Neural cell (in vitro differentiated cells): ENCODE results near the gene MAGI1.

Experiments
- EZH2 ChIP-seq: fragments of 200-600, 300-800 bp; shearing (Covaris generic), sonication (generic); IDR thresholded peaks from 2 replicates; pipeline ENCODE4 v1.6.1; 2014; ENCODE audit warnings: antibody characterized with exemption, low read length, borderline replicate concordance, mild to moderate bottlenecking; ENCODE audit not compliant: insufficient read depth, poor library complexity, severe bottlenecking
- POLR2AphosphoS5 ChIP-seq: IDR thresholded peaks from 2 replicates; pipeline ENCODE4 v1.6.1; 2012
- TF ChIP-seq, protein P1 (sequence below): fragments of 450-650 bp; IDR thresholded peaks from 2 replicates; pipeline ENCODE4 v1.5.1; 2014; ENCODE audit warnings: antibody characterized with exemption, mild to moderate bottlenecking, moderate library complexity; ENCODE audit not compliant: poor library complexity, severe bottlenecking

DNA sequence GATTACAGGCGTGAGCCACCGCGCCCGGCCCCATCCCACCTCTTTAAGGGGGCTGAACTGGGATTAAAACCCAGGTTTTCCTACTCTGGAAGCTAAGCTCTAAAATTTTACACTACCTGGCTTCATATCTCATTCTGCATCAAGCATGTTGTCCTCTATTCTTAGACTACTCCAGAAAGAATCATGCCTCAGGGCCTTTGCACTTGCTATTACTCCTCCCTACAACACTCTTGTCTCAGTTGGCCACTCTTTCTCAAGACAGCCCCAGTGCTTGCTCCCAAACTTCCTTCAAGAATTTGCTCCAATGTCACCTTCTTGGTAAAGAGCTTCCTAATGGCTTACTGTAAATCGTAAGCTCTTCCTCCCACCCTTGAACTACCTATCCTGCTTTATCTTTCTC, 521.7 kb downstream of the MAGI1 start:
- TF ChIP-seq EZH2 (no peak), POLR2AphosphoS5 (no peak)
- TF ChIP-seq, protein P1, sequence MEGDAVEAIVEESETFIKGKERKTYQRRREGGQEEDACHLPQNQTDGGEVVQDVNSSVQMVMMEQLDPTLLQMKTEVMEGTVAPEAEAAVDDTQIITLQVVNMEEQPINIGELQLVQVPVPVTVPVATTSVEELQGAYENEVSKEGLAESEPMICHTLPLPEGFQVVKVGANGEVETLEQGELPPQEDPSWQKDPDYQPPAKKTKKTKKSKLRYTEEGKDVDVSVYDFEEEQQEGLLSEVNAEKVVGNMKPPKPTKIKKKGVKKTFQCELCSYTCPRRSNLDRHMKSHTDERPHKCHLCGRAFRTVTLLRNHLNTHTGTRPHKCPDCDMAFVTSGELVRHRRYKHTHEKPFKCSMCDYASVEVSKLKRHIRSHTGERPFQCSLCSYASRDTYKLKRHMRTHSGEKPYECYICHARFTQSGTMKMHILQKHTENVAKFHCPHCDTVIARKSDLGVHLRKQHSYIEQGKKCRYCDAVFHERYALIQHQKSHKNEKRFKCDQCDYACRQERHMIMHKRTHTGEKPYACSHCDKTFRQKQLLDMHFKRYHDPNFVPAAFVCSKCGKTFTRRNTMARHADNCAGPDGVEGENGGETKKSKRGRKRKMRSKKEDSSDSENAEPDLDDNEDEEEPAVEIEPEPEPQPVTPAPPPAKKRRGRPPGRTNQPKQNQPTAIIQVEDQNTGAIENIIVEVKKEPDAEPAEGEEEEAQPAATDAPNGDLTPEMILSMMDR: no peak
